ENCODE measurements around the gene BPIFB1.

- TF ChIP-seq POLR2A (IDR thresholded peaks at IDR 0.05) (no peak), CTCF (IDR thresholded peaks at IDR 0.05) (no peak), EP300 (IDR thresholded peaks at IDR 0.05) (no peak), POLR2AphosphoS5 (IDR thresholded peaks at IDR 0.05) (no peak)
These were observed 40.5 kb upstream of the BPIFB1 start for GRCh38 chr20:33242319-33243100.

Measured in sigmoid colon (tissue), 4 donors.